Aorta (tissue), 5 donors: Measurements from ENCODE around the gene TFEB. TPM values are rescaled to one million over a fixed set of nuclear protein-coding genes. Genes with fewer than 3 reads are reported as not detected.
A peak's percentile ranks its signal among the peaks of the same experiment; 100 is the strongest.

Source experiments
- ATAC-seq: fragments of 200-7000 bp; cut with Tn5 transposase; one replicate; pipeline ENCODE4 v1.9.1; 2022; ENCODE audit warnings: moderate library complexity; ENCODE audit not compliant: low FRiP score
- DNase-seq, 2 donors: peaks; one replicate each; pipeline ENCODE4 v3.0.0-alpha.2; 2020
- H3K27ac ChIP-seq, 2 donors: one replicate each; pipeline ENCODE4 v1.5.1; 2013; ENCODE audit warnings: low read length in 2 of 2, mild to moderate bottlenecking in 2 of 2, moderate library complexity in 2 of 2, control low read depth in 1 of 2, inconsistent platforms in 1 of 2, low read depth in 1 of 2
- H3K27me3 ChIP-seq, 2 donors: one replicate each; pipeline ENCODE4 v1.6.1; 2013; ENCODE audit warnings: control low read depth in 1 of 2, low read length in 1 of 2, mild to moderate bottlenecking in 1 of 2, moderate library complexity in 1 of 2; ENCODE audit not compliant: insufficient read depth in 2 of 2, control insufficient read depth in 1 of 2
- H3K36me3 ChIP-seq, 2 donors: one replicate each; pipeline ENCODE4 v1.6.1; 2013; ENCODE audit warnings: control low read depth in 1 of 2, low read length in 1 of 2, mild to moderate bottlenecking in 1 of 2; ENCODE audit not compliant: insufficient read depth in 2 of 2, control insufficient read depth in 1 of 2
- H3K4me1 ChIP-seq, 2 donors: one replicate each; pipeline ENCODE4 v1.6.1; 2013; ENCODE audit warnings: low read length in 2 of 2, control low read depth in 1 of 2, mild to moderate bottlenecking in 1 of 2, moderate library complexity in 1 of 2; ENCODE audit not compliant: insufficient read depth in 2 of 2, control insufficient read depth in 1 of 2
- H3K4me3 ChIP-seq, 2 donors: one replicate each; pipeline ENCODE4 v1.5.1; 2013; ENCODE audit warnings: low read length in 2 of 2, control low read depth in 1 of 2, mild to moderate bottlenecking in 1 of 2
- H3K9me3 ChIP-seq: one replicate; pipeline ENCODE4 v1.6.1; 2013; ENCODE audit warnings: mild to moderate bottlenecking, low read length; ENCODE audit not compliant: control insufficient read depth
- WGBS, 2 donors: extraction: QIAGEN DNeasy Blood & Tissue Kit; methylation state at CpG; one replicate each; pipeline ENCODE4 v1.1.7; 2013; 5-methylcytosine and 5-hydroxymethylcytosine counted together
- intact Hi-C, 2 donors: fragments of 100-400 bp; cut with DNase I; formaldehyde crosslinking; loops; one replicate each; pipeline versions ENCODE4 v1.14.2 to v1.15.0; 2022
- polyA plus RNA-seq, 2 donors: library from polyadenylated mRNA; stranded (reverse); fragments of 200-250 nt; gene quantifications; one replicate each; pipeline ENCODE4 v1.2.3, GENCODE V29; 2013
- total RNA-seq, 2 donors: library from RNA; stranded (reverse); fragmentation: NEBNext Ultra II Directional; extraction: Animal tissue kit (Norgen Biotek cat#: 25700); gene quantifications; one replicate each; pipeline ENCODE4 v1.2.1, GENCODE V29; 2021
- donor health status: healthy with polysubstance abuse.
- donor health status: Bipolar disorder and iron deficiency.
- donor health status: DM: no; HTN: no; CAD: no.
- donor health status: DM: no; HTN: no; CAD: no.
- donor health status: DM: yes; HTN: yes; CAD: no.

TFEB gene
- total and polyA plus RNA-seq, 4 donors = 7.3 to 32.1 (median 21.5) TPM

DNA sequence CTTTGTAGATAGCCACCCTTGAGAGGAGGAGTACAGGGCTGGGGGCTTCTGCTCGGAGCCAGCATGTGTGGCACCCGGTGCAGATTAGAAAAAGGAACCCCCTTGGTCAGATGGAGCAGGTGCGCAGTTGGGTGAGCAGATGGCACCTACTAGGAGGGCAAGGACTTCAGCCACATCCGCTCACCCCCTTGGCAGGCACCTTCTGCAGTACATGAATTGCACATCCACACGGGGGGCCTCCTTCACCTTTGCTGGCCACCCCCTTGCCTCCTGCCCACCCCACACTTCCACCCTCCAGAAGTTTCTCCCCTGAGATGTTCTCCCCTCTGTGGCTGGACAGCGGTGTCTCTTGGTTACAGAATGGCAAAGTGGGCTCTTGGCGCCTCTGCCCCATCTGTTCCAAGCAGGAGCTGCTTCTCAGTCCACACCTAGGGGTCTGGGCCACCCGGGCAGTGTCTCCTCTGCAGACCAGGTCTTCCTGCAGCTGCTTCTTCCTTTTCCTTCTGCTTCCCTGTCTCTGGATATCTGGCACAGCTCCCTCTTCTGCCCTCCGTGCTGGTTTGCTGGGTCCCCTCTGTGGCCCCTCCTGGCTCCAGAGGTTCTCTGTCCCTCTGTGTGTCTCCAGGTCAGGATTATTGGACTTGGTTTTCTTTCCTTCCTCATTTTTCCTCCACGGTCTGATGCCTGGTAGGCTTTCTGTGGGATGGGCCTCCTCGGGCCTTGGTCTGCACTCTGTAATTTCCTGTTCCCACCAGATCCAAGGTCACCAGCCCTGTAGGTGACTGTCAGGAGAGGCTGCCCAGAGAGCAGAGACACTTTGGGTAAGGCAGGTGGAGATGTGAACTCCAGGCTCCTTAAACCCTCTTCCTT, 93.1 kb downstream of the TFEB start:
- Histone ChIP-seq H3K4me1 (no peaks in the 10 kb centered on the region), H3K27me3 (no peaks in the 10 kb centered on the region), H3K4me3 (no peak overlapping the region), H3K9me3 (no peaks in the 10 kb centered on the region), H3K27ac (no peak overlapping the region), H3K36me3 (no peaks in the 10 kb centered on the region)
- intact Hi-C loops = no loop called here
- WGBS, 2 donors = 85 to 88% methylated on average over 11 of the region's 11 CpGs
- ATAC-seq (no peak), DNase-seq (peak in 1 of 2 donors; percentile 55)

DNA sequence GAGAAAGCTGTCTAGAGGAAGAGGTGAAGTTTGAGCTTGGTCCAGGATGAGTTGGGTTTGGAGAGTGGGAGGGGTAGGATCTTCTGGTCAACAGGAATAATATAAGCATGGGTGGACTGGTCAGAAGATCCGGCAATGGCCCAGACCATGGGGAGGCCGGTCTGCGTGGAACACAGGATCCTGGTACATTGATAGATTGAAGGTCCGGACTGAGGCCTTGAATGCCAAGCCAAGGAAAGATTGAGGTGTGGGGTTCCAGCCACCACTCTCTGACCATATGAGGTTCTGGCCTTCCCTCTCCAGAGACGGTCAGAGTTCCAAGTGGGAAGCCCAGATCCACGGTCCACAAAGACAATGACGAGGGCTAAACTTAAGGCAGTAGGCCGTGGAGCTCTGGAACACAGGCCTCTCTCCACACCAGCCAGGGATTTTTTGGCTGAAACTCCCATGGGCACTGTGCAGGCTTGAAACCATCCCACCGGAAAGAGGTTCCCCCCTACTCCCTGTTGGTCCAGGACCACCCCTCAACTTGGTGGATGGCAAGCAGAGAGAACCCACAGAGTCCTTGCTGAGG, 94.0 kb downstream of the TFEB start:
- intact Hi-C loops = no loop called here
- ATAC-seq = no peak

DNA sequence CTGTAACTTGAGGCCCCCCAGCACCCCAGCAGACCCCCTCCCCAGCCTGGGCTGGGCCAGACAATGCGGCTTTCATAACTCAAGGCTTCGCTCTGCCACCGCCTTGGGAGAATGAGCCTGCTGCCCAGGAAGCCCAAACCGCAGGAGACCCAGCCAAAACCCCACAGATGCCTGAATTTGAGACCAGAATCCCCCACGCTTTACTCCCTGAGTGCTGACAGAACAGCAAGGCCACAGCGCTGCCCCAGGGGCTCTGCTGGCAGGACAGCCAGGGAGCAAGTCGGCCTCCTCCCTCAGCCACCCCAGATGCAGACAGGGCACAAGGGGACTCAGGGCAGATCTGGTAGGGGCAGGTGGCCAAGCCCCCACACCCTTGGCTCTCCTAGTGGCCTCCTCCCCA, 95.0 kb downstream of the TFEB start:
- H3K4me1 ChIP-seq = no peaks in the 10 kb centered on the region
- no peaks in the 10 kb centered on the region for H3K27me3 ChIP-seq
- intact Hi-C loops = no loop called here
- DNase-seq = peak in 1 of 2 donors; percentile 58
- ATAC-seq = no peak
- H3K4me3 ChIP-seq = no peak overlapping the region
- no peaks in the 10 kb centered on the region for H3K36me3 ChIP-seq
- H3K27ac ChIP-seq = no peak overlapping the region
- WGBS, 2 donors = 89 to 95% methylated on average over 7 of the region's 7 CpGs
- no peaks in the 10 kb centered on the region for H3K9me3 ChIP-seq

More for the DNA sequence above, 94.0 kb downstream of the TFEB start:
- 93 to 96% methylated on average over 9 of the region's 9 CpGs for WGBS, 2 donors
- Histone ChIP-seq H3K36me3 (no peaks in the 10 kb centered on the region), H3K4me1 (no peaks in the 10 kb centered on the region), H3K4me3 (no peak overlapping the region), H3K9me3 (no peaks in the 10 kb centered on the region), H3K27ac (no peak overlapping the region), H3K27me3 (no peaks in the 10 kb centered on the region)
- DNase-seq = peak in 1 of 2 donors; percentile 40

DNA sequence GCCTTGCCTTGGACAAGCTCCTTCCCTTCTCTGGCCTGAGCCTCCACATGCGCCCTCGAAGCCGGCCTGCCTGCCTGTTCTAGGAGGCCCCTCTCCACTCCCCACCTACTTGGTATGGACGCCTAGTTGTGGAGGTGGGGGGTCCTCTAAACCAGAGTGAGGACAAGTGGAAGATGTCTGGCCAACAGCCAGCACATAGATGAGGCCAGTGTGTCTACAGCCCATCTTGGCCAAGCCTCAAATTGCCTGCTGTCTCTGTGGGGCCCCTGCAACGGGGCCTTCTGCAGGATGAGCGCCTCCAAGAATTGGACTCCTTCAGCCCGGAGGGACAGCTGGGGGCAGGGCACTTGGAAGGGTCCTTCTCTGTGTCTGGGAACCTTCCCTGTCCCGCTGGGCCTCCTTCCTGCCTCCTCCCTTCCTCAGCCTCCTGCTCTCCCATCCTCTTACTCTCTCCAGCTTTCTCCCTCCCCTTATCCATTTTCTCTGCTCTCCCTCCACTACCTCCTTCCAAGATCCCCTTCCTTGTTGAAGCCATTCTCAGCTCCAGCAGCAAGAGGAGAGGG, 95.5 kb downstream of the TFEB start:
- Histone ChIP-seq H3K27me3 (no peaks in the 10 kb centered on the region), H3K27ac (no peak overlapping the region), H3K9me3 (no peaks in the 10 kb centered on the region), H3K36me3 (no peaks in the 10 kb centered on the region), H3K4me3 (no peak overlapping the region), H3K4me1 (no peaks in the 10 kb centered on the region)
- intact Hi-C loops = no loop called here
- DNase-seq (peak in 1 of 2 donors; percentile 62), ATAC-seq (no peak)
- 86 to 95% methylated on average over 8 of the region's 8 CpGs for WGBS, 2 donors

DNA sequence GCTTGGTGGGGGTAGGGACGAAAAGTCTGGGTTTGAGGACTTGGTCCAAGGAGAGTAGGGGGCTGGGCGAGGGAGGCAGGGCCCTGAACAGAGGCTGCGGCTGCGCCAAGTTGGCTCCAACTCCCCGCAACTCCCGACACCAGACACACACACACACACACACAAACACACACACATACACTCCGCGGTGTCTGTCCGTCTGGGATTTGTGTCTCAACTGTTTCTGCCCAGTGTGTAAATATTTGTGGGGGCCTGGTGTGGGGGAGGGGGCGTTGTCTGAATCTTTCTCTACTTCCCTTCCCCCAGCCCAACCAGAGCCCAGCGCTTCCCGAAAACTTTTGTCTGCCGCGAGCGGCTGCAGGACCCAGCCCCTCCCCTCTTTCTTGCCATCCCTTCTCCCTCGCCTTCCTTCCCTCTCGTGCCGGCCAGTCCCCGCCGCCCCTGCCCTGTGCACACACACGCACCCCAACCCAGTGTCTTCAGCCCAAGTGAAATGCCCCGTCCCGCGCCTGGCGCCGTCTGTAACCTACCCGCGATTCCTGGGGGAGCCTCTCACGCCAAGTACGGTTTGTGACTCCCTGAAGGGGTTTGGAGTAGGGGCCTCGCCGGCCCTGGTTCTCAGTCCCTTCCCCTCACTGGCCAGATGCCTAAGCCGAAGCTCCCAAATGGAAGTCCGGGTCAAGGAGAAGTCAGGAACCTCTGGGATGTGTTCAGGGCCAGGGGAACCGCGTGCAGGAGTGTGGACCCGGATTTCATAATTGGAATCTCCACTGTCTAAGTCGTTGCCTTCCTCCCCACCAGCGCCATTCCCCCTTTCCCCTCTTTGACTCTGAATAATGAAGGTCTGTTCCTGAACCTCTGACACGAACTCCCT, 96.2 kb downstream of the TFEB start:
- no peak overlapping the region for H3K4me3 ChIP-seq
- H3K27me3 ChIP-seq = no peaks in the 10 kb centered on the region
- peak; percentile 28 for ATAC-seq
- no peaks in the 10 kb centered on the region for H3K9me3 ChIP-seq
- no peaks in the 10 kb centered on the region for H3K4me1 ChIP-seq
- DNase-seq = peak in 1 of 2 donors; percentile 74
- WGBS, 2 donors = 40 to 45% methylated on average over 40 of the region's 40 CpGs
- H3K27ac ChIP-seq = no peak overlapping the region
- no peaks in the 10 kb centered on the region for H3K36me3 ChIP-seq
- intact Hi-C loops = no loop called here

DNA sequence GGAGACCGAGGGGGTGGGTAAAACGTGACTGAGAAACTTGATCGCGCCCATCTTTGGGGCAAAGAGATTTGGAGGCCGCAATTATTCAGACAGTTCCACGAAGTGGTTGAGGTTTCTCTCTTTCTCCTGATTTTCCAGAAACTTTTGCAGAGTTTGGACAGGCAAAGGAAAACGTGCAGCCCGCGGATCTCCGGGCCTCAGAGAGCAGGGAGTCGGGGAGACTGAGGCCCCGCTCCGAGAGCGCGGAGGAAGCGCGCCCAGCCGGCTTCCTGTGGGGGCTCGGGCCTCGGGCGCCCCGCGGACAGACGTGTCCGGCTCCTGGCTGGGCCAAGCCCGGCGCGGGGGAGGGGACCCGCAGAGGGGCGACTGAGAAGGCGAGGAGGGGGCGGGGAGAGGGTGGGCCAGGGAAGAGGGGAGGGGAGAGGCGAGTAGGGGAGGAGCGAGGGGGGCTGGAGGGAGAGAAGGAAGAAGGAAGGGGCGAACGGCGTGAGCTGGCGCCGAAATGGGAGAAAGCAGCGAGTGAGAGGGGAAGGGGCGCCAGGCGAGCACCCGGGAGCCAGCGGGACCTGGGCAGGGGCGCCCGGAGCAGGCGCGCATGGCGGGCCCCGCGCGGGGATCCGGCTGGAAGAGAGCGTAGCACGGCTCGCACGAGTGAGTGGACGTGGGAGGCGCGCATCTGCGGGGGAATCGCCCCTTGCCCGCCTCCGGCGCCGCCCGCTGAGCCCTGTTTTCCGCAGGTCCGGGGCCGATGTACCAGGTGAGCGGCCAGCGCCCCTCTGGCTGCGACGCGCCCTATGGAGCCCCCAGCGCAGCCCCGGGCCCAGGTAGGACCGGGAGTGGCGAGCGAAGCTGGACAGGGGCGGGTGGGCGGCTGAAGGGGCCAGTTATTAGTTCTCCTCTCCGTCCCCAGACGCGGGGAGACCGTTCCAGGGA, 97.1 kb downstream of the TFEB start, which contains the start of gene MDFI:
MDFI (plus strand) TSS at position 467 of the 933 bp plus-strand sequence; CDS start at position 749, 282 bp downstream.
- ATAC-seq = no peak
- intact Hi-C loops = no loop called here
- Histone ChIP-seq H3K4me3 (no peak within 1 kb of the TSS), H3K9me3 (no peaks in the 10 kb centered on the region), H3K27me3 (no peaks in the 10 kb centered on the region), H3K27ac (no peak within 1 kb of the TSS), H3K4me1 (no peaks in the 10 kb centered on the region), H3K36me3 (no peaks in the 10 kb centered on the region)
- WGBS, 2 donors = 1% methylated on average over 55 to 86 of the region's 86 CpGs
- DNase-seq = peak in 1 of 2 donors; percentile 76

DNA sequence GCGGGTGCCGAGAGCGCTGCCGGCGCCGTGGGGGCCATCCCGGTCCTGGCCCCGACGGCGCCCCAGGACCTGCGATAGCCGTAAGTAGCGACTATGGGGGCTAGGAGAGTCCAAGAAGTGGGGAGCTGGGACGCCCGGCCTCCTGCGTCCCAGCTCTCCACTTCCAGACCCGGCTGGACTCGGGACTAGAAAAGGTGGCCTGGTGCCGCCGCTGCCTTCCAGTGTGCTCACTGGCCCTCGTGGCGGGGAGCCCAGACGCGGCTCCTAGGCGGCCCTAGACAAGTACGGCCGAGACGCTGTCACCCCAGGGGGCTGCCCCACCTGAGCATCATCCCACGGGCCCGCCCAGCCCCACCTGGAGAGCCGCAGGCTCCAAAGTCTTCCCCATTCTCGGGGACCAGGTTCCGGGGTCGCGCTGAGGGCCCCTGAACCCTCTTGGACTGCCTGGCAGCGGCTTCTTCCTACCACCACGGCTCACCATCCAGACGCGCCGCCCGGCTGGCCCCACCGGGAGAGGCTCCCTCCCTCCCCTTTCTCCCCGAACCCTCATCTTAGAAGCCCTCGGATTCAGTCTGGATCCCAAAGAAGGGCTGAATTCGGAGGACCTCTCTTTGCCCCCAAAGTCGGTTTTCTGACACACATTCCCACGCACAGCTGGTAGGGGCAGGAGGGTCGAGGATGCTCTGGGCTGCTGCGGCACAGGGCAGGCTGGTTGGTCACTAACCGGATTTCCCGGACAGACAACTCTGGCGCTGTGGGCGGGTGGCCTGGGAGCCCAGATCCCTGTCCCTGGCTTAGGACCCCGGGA, 98.0 kb downstream of the TFEB start:
- no peak overlapping the region for H3K4me3 ChIP-seq
- no peak overlapping the region for H3K27ac ChIP-seq
- DNase-seq (peak in 1 of 2 donors; percentile 73), ATAC-seq (no peak)
- no peaks in the 10 kb centered on the region for H3K36me3 ChIP-seq
- H3K9me3 ChIP-seq = no peaks in the 10 kb centered on the region
- H3K27me3 ChIP-seq = no peaks in the 10 kb centered on the region
- 7 to 8% methylated on average over 52 to 54 of the region's 54 CpGs for WGBS, 2 donors
- intact Hi-C loops = no loop called here
- H3K4me1 ChIP-seq = no peaks in the 10 kb centered on the region
